Heart left ventricle (tissue), 16 donors: ENCODE measurements around the gene NPNT. TPM values are rescaled to one million over a fixed set of nuclear protein-coding genes. Genes with fewer than 3 reads are reported as not detected.

Experiments
- ATAC-seq, 4 donors: fragments of 200-7000 bp; cut with Tn5 transposase; one replicate each; pipeline ENCODE4 v1.9.1; 2020 to 2022; ENCODE audit warnings: moderate library complexity in 4 of 4, mild to moderate bottlenecking in 3 of 4, moderate number of reproducible peaks in 1 of 4
- DNase-seq, 5 donors: peaks; one replicate each; pipeline ENCODE4 v3.0.0-alpha.2; 2020
- H3K27ac ChIP-seq, 12 donors: fragments of 200-600 bp; sonication (generic) in 4 of 12; one replicate each; pipeline versions ENCODE4 v1.5.0 to v1.8.0; 2016 to 2022; ENCODE audit warnings: mild to moderate bottlenecking in 2 of 12
- H3K27me3 ChIP-seq, 9 donors: fragments of 200-600 bp; sonication (generic) in 2 of 9; one replicate each; pipeline versions ENCODE4 v1.5.1 to v1.8.0; 2016 to 2022; ENCODE audit warnings: mild to moderate bottlenecking in 3 of 9
- H3K36me3 ChIP-seq, 9 donors: fragments of 200-600 bp; sonication (generic) in 2 of 9; one replicate each; pipeline versions ENCODE4 v1.5.0 to v1.8.0; 2018 to 2022; ENCODE audit warnings: mild to moderate bottlenecking in 2 of 9
- H3K4me1 ChIP-seq, 12 donors: fragments of 200-600 bp; sonication (generic) in 4 of 12; one replicate each; pipeline versions ENCODE4 v1.5.0 to v1.8.0; 2016 to 2022; ENCODE audit warnings: mild to moderate bottlenecking in 3 of 12
- H3K4me3 ChIP-seq, 12 donors: fragments of 200-600 bp; sonication (generic) in 4 of 12; one replicate each; pipeline versions ENCODE4 v1.5.0 to v1.8.0; 2017 to 2022; ENCODE audit warnings: mild to moderate bottlenecking in 9 of 12, moderate library complexity in 4 of 12
- H3K9me3 ChIP-seq, 12 donors: fragments of 200-600 bp; sonication (generic) in 4 of 12; one replicate each; pipeline versions ENCODE4 v1.5.0 to v1.8.0; 2016 to 2022; ENCODE audit warnings: mild to moderate bottlenecking in 1 of 12
- POLR2A ChIP-seq, 2 donors: fragments of 450-650 bp; IDR thresholded peaks; one replicate each; pipeline ENCODE4 v1.6.1; 2017; ENCODE audit warnings: antibody characterized with exemption in 2 of 2, mild to moderate bottlenecking in 2 of 2, moderate library complexity in 2 of 2
- WGBS, 4 donors: extraction: QIAGEN DNeasy Blood & Tissue Kit in 2 of 4; methylation state at CpG; one replicate each; pipeline versions ENCODE4 v1.1.5 to v1.1.7; 2013 to 2018; 5-methylcytosine and 5-hydroxymethylcytosine counted together
- intact Hi-C, 10 donors: fragments of 100-400 bp; cut with DNase I; formaldehyde crosslinking; loops; one replicate each; pipeline versions ENCODE4 v1.11.1 to v1.14.2; 2022
- polyA plus RNA-seq, 2 donors: library from polyadenylated mRNA; stranded (reverse); fragments of 200-250 nt; gene quantifications; one replicate each; pipeline ENCODE4 v1.2.3, GENCODE V29; 2013
- total RNA-seq, 9 donors: library from RNA; depleted of rRNA in 2 of 9; stranded (reverse); fragments of >200 nt in 2 of 9; fragmentation: NEBNext Ultra II Directional in 3 of 9; extraction: Animal tissue kit (Norgen Biotek cat#: 25700) in 3 of 9; gene quantifications; one replicate each; pipeline versions ENCODE4 v1.1.0 to v1.2.4, GENCODE V29; 2016 to 2023
- TF ChIP-seq, protein P1 (sequence below), 12 donors: fragments of 200-600 bp; sonication (generic) in 4 of 12; IDR thresholded peaks; one replicate each; pipeline versions ENCODE4 v1.5.0 to v1.8.0; 2018 to 2022; ENCODE audit warnings: antibody characterized with exemption in 12 of 12, mild to moderate bottlenecking in 5 of 12
- donor health status: ischemic (EF 13 %, LVEDD 7.1; RV severe dilation, severe dysfunction).
- donor health status: healthy with polysubstance abuse.
- donor health status: DM: no; HTN: yes; CAD: no.
- donor health status: DM: no; HTN: no; CAD: no.
- donor health status: ischemic (EF 25% LVEDD 6.9; RV normal size, moderate dysfunction).
- donor health status: ischemic (EF 25% LVEDD 5.7; RV mildly dilated, moderate dysfunction).
- donor health status: healthy.
- donor health status: DM: yes; HTN: yes; CAD: no.
- donor health status: ischemic (EF 35%, LVEDD 5.7; RV mildly dilated, moderate dysfunction).
- donor health status: nonischemic (EF 11% LVEDD 7.7; RV severe dilation, severe dysfunction).
- donor health status: DM: yes; HTN: yes; CAD: no.
- donor health status: PGD.
- donor health status: ischemic (EF 29% LVEDD 5.4; RV normal size, mild dysfunction).
- donor health status: nonischemic (EF 23%, LVEDD 6.1; RV moderate dilation, normal function).

Gene NPNT
- total and polyA plus RNA-seq, 11 donors: 1.7 to 32.7 (median 10.9) TPM

DNA sequence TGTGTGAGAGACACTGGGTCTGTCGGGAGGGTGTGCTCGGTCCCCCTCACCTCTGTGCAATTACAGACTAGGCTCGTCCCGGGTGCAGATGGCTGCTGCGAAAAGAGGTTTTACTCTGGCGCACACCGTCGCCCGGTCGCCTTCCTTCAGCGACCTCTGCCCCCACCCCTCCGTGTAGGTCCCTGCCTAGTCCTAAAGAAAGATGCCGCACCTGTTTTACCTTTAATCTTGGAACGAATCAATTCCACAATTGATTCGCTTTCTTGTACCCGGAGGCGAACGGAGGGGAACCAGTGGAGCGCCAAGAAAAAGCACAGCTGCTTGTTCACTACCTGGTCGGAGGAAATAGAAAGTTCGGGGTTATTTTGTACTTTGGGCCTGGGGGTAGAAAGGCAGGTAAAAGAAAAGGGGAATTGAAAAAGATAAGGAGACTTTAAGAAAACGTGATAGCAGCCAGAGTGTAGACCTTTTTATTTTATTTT lies 1.2 kb downstream of the NPNT start:
- Histone ChIP-seq H3K36me3 (no peaks in the 10 kb centered on the region), H3K27ac (no peak overlapping the region), H3K27me3 (peaks cover 0 to 42% (median 11%) of the 10 kb centered on the region in 9 donors), H3K9me3 (no peaks in the 10 kb centered on the region), H3K4me3 (peak overlapping the region; percentile 36 to 65 (median 55)), H3K4me1 (peaks cover 0 to 20% (median 6%) of the 10 kb centered on the region in 12 donors)
- 6 to 10% (median 8%) methylated on average over 22 of the region's 22 CpGs for WGBS, 4 donors
- DNase-seq: no peak
- intact Hi-C loops: no loop called here
- TF ChIP-seq, protein P1, sequence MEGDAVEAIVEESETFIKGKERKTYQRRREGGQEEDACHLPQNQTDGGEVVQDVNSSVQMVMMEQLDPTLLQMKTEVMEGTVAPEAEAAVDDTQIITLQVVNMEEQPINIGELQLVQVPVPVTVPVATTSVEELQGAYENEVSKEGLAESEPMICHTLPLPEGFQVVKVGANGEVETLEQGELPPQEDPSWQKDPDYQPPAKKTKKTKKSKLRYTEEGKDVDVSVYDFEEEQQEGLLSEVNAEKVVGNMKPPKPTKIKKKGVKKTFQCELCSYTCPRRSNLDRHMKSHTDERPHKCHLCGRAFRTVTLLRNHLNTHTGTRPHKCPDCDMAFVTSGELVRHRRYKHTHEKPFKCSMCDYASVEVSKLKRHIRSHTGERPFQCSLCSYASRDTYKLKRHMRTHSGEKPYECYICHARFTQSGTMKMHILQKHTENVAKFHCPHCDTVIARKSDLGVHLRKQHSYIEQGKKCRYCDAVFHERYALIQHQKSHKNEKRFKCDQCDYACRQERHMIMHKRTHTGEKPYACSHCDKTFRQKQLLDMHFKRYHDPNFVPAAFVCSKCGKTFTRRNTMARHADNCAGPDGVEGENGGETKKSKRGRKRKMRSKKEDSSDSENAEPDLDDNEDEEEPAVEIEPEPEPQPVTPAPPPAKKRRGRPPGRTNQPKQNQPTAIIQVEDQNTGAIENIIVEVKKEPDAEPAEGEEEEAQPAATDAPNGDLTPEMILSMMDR (IDR thresholded peaks at IDR 0.05): no peak
- no peak for TF ChIP-seq POLR2A (IDR thresholded peaks at IDR 0.05)
- ATAC-seq: no peak

DNA sequence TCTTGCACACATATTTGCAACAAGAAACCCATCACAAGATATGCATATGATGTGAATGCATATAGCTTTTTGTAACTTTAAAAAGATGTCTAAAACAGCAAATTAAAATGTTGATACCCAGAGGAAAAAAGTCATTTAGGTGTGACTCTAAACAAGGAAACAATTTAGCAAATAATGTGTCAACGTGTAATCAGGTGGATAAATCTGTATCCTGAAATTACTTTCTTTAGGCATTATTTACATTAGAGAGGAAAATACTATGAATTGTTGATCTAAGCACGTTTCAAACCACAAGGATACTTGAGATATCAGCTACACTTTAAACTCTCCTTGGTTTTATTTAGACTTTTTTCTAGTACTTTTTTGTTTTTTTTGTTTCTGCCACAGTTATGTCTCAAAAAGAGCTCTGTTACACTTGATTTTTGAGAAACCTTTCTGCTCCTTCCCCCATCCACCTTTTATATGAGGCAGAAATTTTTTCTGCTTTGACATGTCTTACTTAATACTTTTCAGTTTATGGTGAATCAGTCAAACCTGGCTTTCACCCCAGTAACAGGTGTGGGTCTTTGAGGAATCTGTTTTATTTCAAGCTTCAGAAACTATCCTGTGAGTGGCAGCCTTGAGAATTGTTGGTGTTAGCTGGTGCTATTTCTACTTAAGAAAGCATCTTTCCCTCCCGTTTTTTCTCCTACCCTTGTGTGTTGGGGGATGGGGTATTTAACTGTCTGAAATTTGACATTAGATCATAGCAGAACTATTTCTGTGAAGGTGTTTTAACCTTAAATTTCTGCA lies 1.9 kb downstream of the NPNT start:
- intact Hi-C loops: no loop called here
- 40 to 52% (median 46%) methylated on average over 3 of the region's 3 CpGs for WGBS, 4 donors
- Histone ChIP-seq H3K4me1 (peaks cover 0 to 20% (median 6%) of the 10 kb centered on the region in 12 donors), H3K27me3 (peaks cover 0 to 42% (median 11%) of the 10 kb centered on the region in 9 donors), H3K4me3 (peak overlapping the region in 3 of 12 donors; percentile 59 to 65 (median 61)), H3K9me3 (no peaks in the 10 kb centered on the region), H3K36me3 (no peaks in the 10 kb centered on the region), H3K27ac (no peak overlapping the region)
- ATAC-seq: no peak
- no peak for DNase-seq
- TF ChIP-seq POLR2A (IDR thresholded peaks at IDR 0.05): no peak
- TF ChIP-seq, protein P1 (IDR thresholded peaks at IDR 0.05): no peak

DNA sequence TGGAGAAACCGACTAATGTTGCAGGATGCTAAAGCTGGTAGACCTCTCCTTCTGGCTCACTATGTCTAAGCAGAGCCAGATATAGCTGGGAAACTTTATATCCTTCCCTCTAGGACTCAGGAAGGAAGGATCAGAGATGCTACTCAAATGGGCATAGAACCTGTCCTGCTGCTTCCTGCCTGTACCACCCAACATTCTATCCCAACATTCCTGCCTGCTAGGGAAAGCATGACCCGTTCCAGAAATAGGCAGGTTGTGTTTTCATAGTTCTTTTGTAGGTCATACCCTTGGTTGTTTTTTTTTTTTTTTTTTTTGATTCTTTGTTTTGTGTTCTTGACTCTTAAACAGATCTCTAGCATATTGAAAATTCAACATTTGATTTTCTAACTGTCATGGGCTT lies 5.3 kb downstream of the NPNT start:
- DNase-seq (no peak), ATAC-seq (no peak)
- 47 to 54% (median 50%) methylated on average over 2 of the region's 2 CpGs for WGBS, 4 donors
- Histone ChIP-seq H3K4me1 (peaks cover 0 to 11% (median 5%) of the 10 kb centered on the region in 12 donors), H3K36me3 (no peaks in the 10 kb centered on the region), H3K27me3 (peaks cover 0 to 20% (median 8%) of the 10 kb centered on the region in 9 donors), H3K9me3 (no peaks in the 10 kb centered on the region), H3K27ac (no peak overlapping the region), H3K4me3 (no peak overlapping the region)
- no peak for TF ChIP-seq POLR2A (IDR thresholded peaks at IDR 0.05)
- TF ChIP-seq, protein P1 (IDR thresholded peaks at IDR 0.05): no peak
- intact Hi-C loops: no loop called here

DNA sequence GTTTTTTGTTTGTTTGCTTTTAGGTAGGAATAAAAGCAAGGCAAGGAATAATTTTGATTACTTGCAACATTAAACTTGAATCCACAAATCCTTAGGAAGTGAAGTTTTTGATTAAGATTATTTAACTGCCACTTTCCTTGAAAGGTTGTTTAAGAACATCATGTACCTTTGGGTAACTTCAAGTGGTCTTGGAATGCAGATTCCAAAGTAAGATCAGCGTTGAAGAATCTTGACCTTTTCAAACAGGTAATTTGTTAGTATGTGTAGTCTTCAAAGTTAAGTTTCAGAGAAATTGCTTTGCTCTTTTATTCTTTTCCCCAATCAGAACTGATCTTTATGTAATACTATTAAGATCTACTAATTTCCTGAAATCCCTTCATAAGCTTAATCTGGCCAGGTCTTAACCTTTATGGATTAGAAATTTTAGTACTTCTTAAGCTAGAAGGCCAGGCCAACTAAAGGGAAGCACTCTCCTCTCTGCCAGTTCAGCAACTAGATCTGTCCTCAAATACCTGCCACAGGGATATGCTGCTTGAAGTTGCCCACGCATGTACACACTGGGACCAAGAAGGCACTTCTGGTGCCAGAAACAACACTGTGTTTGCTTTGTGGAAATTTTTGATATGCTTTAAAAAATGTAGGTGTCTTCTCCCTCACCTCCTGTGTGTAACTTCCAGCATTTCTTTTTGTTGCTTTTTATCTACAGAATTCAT lies 7.4 kb downstream of the NPNT start:
- Histone ChIP-seq H3K27ac (no peak overlapping the region), H3K4me3 (no peak overlapping the region), H3K4me1 (no peaks in the 10 kb centered on the region), H3K9me3 (no peaks in the 10 kb centered on the region), H3K36me3 (no peaks in the 10 kb centered on the region), H3K27me3 (no peaks in the 10 kb centered on the region)
- intact Hi-C loops: no loop called here
- TF ChIP-seq, protein P1 (IDR thresholded peaks at IDR 0.05): no peak
- TF ChIP-seq POLR2A (IDR thresholded peaks at IDR 0.05): no peak
- 65 to 86% (median 81%) methylated on average over 2 of the region's 2 CpGs for WGBS, 4 donors
- DNase-seq (no peak), ATAC-seq (no peak)
